GM12873 (cell line): ENCODE measurements around the gene BLNK.

ENCODE experiments used
- CTCF ChIP-seq: IDR thresholded peaks from 2 replicates; pipeline ENCODE4 v1.5.1; 2012; ENCODE audit warnings: low read depth, mild to moderate bottlenecking, moderate library complexity, low read length, control low read depth; ENCODE audit not compliant: insufficient read depth; ENCODE audit errors: missing control alignments

Gene BLNK

GRCh38 chr10:96257944-96258343 lies 13.4 kb downstream of the BLNK start:
- no peak for TF ChIP-seq CTCF

GRCh38 chr10:96255549-96256333 lies 15.6 kb downstream of the BLNK start:
- TF ChIP-seq CTCF: no peak

- TF ChIP-seq CTCF: no peak
These were observed 16.4 kb downstream of the BLNK start for GRCh38 chr10:96254976-96255375.

- no peak for TF ChIP-seq CTCF
These were observed 18.6 kb downstream of the BLNK start for GRCh38 chr10:96252730-96253129.

- no peak for TF ChIP-seq CTCF
These were observed 21.0 kb downstream of the BLNK start for GRCh38 chr10:96250349-96250748.

- TF ChIP-seq CTCF: no peak
These were observed 22.1 kb downstream of the BLNK start for GRCh38 chr10:96249264-96249663.

GRCh38 chr10:96244354-96244753 lies 27.0 kb downstream of the BLNK start:
- TF ChIP-seq CTCF: no peak
